Ovary (tissue), 9 donors: ENCODE results near the gene CAMTA1. TPM values are rescaled to one million over a fixed set of nuclear protein-coding genes. Genes with fewer than 3 reads are reported as not detected.

Experiments
- DNase-seq, 5 donors: peaks; one replicate each; pipeline ENCODE4 v3.0.0-alpha.2; 2019 to 2020
- H3K27ac ChIP-seq, 2 donors: fragments of 200-600 bp; one replicate each; pipeline versions ENCODE4 v1.5.1 to v1.8.0; 2019 to 2022
- H3K27me3 ChIP-seq: fragments of 200-600 bp; one replicate; pipeline ENCODE4 v1.8.0; 2022
- H3K36me3 ChIP-seq: fragments of 200-600 bp; sonication (generic); one replicate; pipeline ENCODE4 v1.5.1; 2019
- H3K4me1 ChIP-seq: one replicate; pipeline ENCODE4 v1.8.1; 2013; ENCODE audit warnings: mild to moderate bottlenecking, moderate library complexity; ENCODE audit not compliant: insufficient read depth
- H3K4me3 ChIP-seq: fragments of 200-600 bp; sonication (generic); one replicate; pipeline ENCODE4 v1.5.1; 2017
- H3K9me3 ChIP-seq, 2 donors: fragments of 200-600 bp in 1 of 2; sonication (generic) in 1 of 2; one replicate each; pipeline versions ENCODE4 v1.5.1 to v1.8.1; 2013 to 2019; ENCODE audit warnings: mild to moderate bottlenecking in 1 of 2, moderate library complexity in 1 of 2
- CTCF ChIP-seq, 3 donors: fragments of 450-650 bp in 2 of 3; fragments of 200-600 bp in 1 of 3; IDR thresholded peaks; one replicate each; pipeline versions ENCODE4 v1.5.1 to v1.8.0; 2016 to 2022; ENCODE audit warnings: antibody characterized with exemption in 3 of 3, mild to moderate bottlenecking in 1 of 3
- EP300 ChIP-seq: sonication (generic); formaldehyde crosslinking; IDR thresholded peaks from one replicate; pipeline ENCODE4 v1.6.1; 2017; ENCODE audit warnings: antibody characterized with exemption
- POLR2A ChIP-seq: fragments of 450-650 bp; IDR thresholded peaks from one replicate; pipeline ENCODE4 v1.6.1; 2017; ENCODE audit warnings: antibody characterized with exemption, mild to moderate bottlenecking, moderate library complexity
- WGBS, 3 donors: extraction: QIAGEN DNeasy Blood & Tissue Kit in 1 of 3; methylation state at CpG; one replicate each; pipeline versions ENCODE4 v1.1.5 to v1.1.7; 2013 to 2017; 5-methylcytosine and 5-hydroxymethylcytosine counted together
- intact Hi-C, 4 donors: fragments of 100-400 bp; cut with DNase I; formaldehyde crosslinking; loops; one replicate each; pipeline versions ENCODE4 v1.11.0 to v1.15.1; 2022 to 2023
- polyA plus RNA-seq, 2 donors: library from polyadenylated mRNA; stranded (reverse); fragments of 200-250 nt in 1 of 2; fragments of 350-450 nt in 1 of 2; fragmentation: Illumina TruSeq in 1 of 2; extraction: RNeasy Lipid Tissue Mini Kit (QIAGEN cat#74804) in 1 of 2; gene quantifications; one replicate each; pipeline ENCODE4 v1.2.3, GENCODE V29; 2013 to 2014
- total RNA-seq, 7 donors: library from RNA; depleted of rRNA in 2 of 7; stranded (reverse); fragments of >200 nt in 2 of 7; fragmentation: NEBNext Ultra II Directional in 3 of 7; extraction: Animal tissue kit (Norgen Biotek cat#: 25700) in 3 of 7; gene quantifications; one replicate each; pipeline versions ENCODE4 v1.1.0 to v1.2.4, GENCODE V29; 2016 to 2023
- donor health status: DM: no; HTN: no; CAD: no; lungs with moderate emphysema.
- donor health status: DM: no; HTN: no; CAD: no.
- donor health status: Bipolar disorder and iron deficiency.
- donor health status: DM: yes; HTN: yes; CAD: no.
- donor health status: DM: no; HTN: no; CAD: no.
- donor health status: DM: yes; HTN: yes; CAD: no.

CAMTA1 gene
- total and polyA plus RNA-seq, 9 donors = 51.1 to 150 (median 67.4) TPM

GRCh38 chr1:7032992-7033391 lies 247.7 kb downstream of the CAMTA1 start:
- DNase-seq = no peak
- Histone ChIP-seq H3K9me3 (no peaks in the 10 kb centered on the region), H3K4me3 (no peak overlapping the region), H3K27me3 (no peaks in the 10 kb centered on the region), H3K36me3 (no peaks in the 10 kb centered on the region), H3K4me1 (no peaks in the 10 kb centered on the region), H3K27ac (no peak overlapping the region)
- WGBS, 3 donors = 91 to 97% (median 95%) methylated on average over 2 of the region's 2 CpGs
- intact Hi-C loops = no loop called here
- no peak for TF ChIP-seq POLR2A
- TF ChIP-seq CTCF (IDR thresholded peaks at IDR 0.05) = no peak
- TF ChIP-seq EP300 = no peak

GRCh38 chr1:7036386-7036785 lies 251.1 kb downstream of the CAMTA1 start:
- Histone ChIP-seq H3K4me1 (no peaks in the 10 kb centered on the region), H3K9me3 (no peaks in the 10 kb centered on the region), H3K36me3 (no peaks in the 10 kb centered on the region), H3K4me3 (no peak overlapping the region), H3K27me3 (no peaks in the 10 kb centered on the region), H3K27ac (no peak overlapping the region)
- 77 to 89% (median 84%) methylated on average over 8 of the region's 8 CpGs for WGBS, 3 donors
- no peak for DNase-seq
- TF ChIP-seq POLR2A = no peak
- intact Hi-C loops = no loop called here

GRCh38 chr1:7039590-7040220 lies 254.5 kb downstream of the CAMTA1 start:
- intact Hi-C loops = loop anchor here in 1 of 4 donors (10.0 kb wide), 1 partner anchor 605 kb away; no protein-coding TSS in a partner anchor

GRCh38 chr1:7040969-7041695 lies 255.9 kb downstream of the CAMTA1 start:
- H3K27me3 ChIP-seq = no peaks in the 10 kb centered on the region
- H3K4me3 ChIP-seq = no peak overlapping the region
- no peak for TF ChIP-seq EP300
- no peak for TF ChIP-seq POLR2A
- no peak for TF ChIP-seq CTCF (IDR thresholded peaks at IDR 0.05)
- intact Hi-C loops = loop anchor here in 1 of 4 donors (10.0 kb wide), 1 partner anchor 604 kb away; no protein-coding TSS in a partner anchor
- H3K36me3 ChIP-seq = no peaks in the 10 kb centered on the region
- WGBS, 3 donors = 60 to 63% (median 60%) methylated on average over 16 of the region's 16 CpGs
- H3K9me3 ChIP-seq = no peaks in the 10 kb centered on the region
- no peak overlapping the region for H3K27ac ChIP-seq
- no peak for DNase-seq
- H3K4me1 ChIP-seq = no peaks in the 10 kb centered on the region

More at GRCh38 chr1:7039590-7040220, 254.5 kb downstream of the CAMTA1 start:
- no peaks in the 10 kb centered on the region for H3K9me3 ChIP-seq
- no peak overlapping the region for H3K4me3 ChIP-seq
- 29 to 36% (median 30%) methylated on average over 8 of the region's 8 CpGs for WGBS, 3 donors
- DNase-seq = no peak
- H3K27me3 ChIP-seq = no peaks in the 10 kb centered on the region
- no peak for TF ChIP-seq EP300
- no peak for TF ChIP-seq CTCF (IDR thresholded peaks at IDR 0.05)
- no peak for TF ChIP-seq POLR2A
- no peaks in the 10 kb centered on the region for H3K4me1 ChIP-seq
- H3K36me3 ChIP-seq = no peaks in the 10 kb centered on the region
- no peak overlapping the region for H3K27ac ChIP-seq
